AG09309 (cell line): ENCODE measurements around the gene RHBDL1.
"Not testable (repeated sequence)": the region's sequence is repeated elsewhere in the genome, so short reads cannot be mapped to it uniquely, and the experiment has no call there.

ENCODE experiments used
- DNase-seq: peaks from one replicate; pipeline ENCODE4 v3.0.0-alpha.2; 2010; ENCODE audit warnings: low read depth
- H3K4me3 ChIP-seq: 2 replicates; pipeline ENCODE4 v1.5.1; 2011; ENCODE audit warnings: mild to moderate bottlenecking, low read depth, low read length, moderate library complexity; ENCODE audit not compliant: control insufficient read depth
- TF ChIP-seq, protein P1 (sequence below): IDR thresholded peaks from 2 replicates; pipeline ENCODE4 v1.5.1; 2011; ENCODE audit warnings: mild to moderate bottlenecking, low read depth, low read length, inconsistent platforms; ENCODE audit not compliant: insufficient read depth, control insufficient read depth; ENCODE audit errors: missing control alignments

RHBDL1 gene

GRCh38 chr16:711084-711483, 35.6 kb downstream of the RHBDL1 start:
- H3K4me3 ChIP-seq = no peak overlapping the region
- TF ChIP-seq, protein P1, sequence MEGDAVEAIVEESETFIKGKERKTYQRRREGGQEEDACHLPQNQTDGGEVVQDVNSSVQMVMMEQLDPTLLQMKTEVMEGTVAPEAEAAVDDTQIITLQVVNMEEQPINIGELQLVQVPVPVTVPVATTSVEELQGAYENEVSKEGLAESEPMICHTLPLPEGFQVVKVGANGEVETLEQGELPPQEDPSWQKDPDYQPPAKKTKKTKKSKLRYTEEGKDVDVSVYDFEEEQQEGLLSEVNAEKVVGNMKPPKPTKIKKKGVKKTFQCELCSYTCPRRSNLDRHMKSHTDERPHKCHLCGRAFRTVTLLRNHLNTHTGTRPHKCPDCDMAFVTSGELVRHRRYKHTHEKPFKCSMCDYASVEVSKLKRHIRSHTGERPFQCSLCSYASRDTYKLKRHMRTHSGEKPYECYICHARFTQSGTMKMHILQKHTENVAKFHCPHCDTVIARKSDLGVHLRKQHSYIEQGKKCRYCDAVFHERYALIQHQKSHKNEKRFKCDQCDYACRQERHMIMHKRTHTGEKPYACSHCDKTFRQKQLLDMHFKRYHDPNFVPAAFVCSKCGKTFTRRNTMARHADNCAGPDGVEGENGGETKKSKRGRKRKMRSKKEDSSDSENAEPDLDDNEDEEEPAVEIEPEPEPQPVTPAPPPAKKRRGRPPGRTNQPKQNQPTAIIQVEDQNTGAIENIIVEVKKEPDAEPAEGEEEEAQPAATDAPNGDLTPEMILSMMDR = no peak
- no peak for DNase-seq

DNA sequence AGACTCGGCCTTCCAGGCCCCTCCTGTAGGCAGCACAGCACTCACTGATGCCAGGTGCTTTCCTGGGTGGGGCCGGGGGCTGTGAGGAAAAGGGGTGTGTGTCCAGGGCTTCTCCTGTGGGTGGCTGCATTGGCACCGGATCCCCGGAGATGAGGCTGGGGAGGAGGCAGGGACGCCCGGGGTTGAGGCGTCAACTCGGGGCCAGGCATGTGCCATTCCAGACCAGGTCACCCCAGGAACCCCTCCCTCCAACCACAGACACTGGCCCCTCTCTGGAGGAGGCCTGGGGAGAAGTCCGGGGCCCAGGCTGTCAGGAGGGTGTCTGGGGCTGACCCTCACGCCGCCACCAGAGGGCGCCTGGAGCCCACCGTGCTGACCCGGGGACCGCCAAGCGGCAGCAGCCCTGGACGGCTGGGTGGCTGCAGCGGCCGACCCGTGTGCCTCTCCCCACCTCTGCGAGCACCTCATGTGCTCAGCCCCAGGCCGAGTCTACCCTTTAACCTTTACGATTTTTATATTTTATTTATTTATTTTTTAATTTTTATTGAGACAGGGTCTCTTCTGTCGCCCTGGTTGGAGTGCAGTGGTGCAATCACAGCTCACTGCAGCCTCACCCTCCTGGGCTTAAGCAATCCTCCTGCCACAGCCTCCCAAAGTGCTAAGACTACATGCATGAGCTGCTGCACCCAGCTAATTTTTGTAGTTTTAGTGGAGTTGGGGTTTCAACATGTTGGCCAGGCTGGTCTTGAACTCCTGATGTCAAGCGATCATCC, 36.3 kb downstream of the RHBDL1 start:
- H3K4me3 ChIP-seq = no peak overlapping the region
- no peak for DNase-seq
- TF ChIP-seq, protein P1 = peak; percentile 86

- DNase-seq = peak; percentile 81
- TF ChIP-seq, protein P1 = peak; percentile 61
- H3K4me3 ChIP-seq = not testable (repeated sequence)
These were observed 37.3 kb downstream of the RHBDL1 start for GRCh38 chr16:712740-713250.

DNA sequence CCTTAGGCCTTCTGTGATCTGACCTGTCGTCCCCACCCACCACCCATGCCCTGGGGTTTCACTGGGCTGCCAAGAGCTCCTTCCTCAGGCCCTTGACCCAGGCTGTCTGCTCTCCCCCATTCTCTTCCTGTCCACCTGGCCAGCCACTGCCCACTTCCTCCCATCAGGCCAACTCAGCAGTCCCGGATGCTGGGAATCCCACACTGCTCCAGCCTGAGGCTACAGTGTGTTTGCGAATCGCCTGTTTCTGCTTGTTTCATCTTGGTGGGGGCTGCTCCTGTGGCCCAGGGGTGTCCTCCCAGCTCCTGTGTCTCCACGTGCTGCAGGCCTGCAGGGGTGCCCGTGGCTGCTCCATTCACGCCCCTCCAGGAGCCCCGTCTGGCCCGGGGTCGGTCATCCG, 38.6 kb downstream of the RHBDL1 start:
- H3K4me3 ChIP-seq = no peak overlapping the region
- no peak for DNase-seq

DNA sequence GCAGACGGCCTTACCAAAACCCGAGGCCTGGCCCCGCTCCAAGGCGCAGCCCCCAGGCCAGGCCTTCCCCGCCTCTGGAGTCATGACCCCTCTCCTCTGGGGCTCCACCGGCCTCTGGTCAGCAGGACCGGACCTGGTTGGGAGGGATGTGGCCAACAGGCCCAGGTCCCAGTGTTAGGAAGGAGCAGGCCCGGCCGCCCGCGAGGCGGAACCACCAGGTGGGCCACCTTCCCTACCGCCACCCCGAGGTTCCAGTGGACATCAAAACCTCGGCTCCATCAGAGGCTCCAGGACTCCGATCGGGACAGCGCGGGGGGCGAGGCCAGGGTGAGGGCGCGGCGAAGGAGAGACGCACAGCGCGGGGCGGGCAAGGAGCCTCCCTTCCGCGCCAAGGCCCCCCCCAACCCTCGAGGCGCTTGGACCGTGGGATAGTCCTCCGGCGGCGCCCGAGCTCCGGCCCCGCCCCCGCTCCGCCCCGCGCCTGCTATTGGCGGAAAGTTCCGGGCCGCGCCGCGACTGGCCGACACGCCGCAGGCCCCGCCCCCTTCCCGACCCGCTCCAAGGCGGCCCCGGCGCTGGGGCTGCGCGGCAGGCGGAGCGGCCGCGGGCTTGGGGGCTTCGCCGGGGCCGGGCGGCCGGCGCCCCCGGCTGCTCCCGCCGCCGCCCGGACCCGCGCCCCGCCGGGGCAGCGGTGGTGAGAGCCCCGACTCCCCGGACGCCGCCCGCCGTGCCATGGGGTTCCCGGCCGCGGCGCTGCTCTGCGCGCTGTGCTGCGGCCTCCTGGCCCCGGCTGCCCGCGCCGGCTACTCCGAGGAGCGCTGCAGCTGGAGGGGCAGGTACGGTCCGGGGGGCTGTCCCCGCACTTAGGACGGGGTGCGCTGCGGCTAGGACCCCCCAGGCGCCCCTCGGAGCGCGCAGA, 39.3 kb downstream of the RHBDL1 start, which contains the start of gene METRN:
Gene METRN (plus strand): TSS at position 561 of the 919 bp plus-strand sequence. CDS start 172 bp downstream, at position 733.
- DNase-seq = no peak
- TF ChIP-seq, protein P1 = no peak
- H3K4me3 ChIP-seq = peak within 1 kb of the TSS; percentile 54

More for the DNA sequence above, 38.6 kb downstream of the RHBDL1 start:
- TF ChIP-seq, protein P1 = no peak

GRCh38 chr16:715477-716199, 40.2 kb downstream of the RHBDL1 start:
- H3K4me3 ChIP-seq = peak overlapping the region; percentile 54
- DNase-seq = no peak
- TF ChIP-seq, protein P1 = peak; percentile 2
